ENCODE results near the gene SCAANT1.

The SCAANT1 gene

GRCh38 chr3:63892773-63893352 lies 19.3 kb downstream of the SCAANT1 start:
- TF ChIP-seq ZFP3 (CRISPR knock-in tag; IDR thresholded peaks at IDR 0.05): no peak
- no peak for TF ChIP-seq TCF4 (CRISPR knock-in tag; IDR thresholded peaks at IDR 0.05; ENCODE audit: borderline replicate concordance)
- no peak for TF ChIP-seq PATZ1 (CRISPR knock-in tag; IDR thresholded peaks at IDR 0.05; ENCODE audit: borderline replicate concordance)
- TF ChIP-seq RARB (CRISPR knock-in tag; IDR thresholded peaks at IDR 0.05): no peak
- no peak for TF ChIP-seq PPARA (CRISPR knock-in tag; IDR thresholded peaks at IDR 0.05; ENCODE audit: borderline replicate concordance)
- TF ChIP-seq CSDC2 (CRISPR knock-in tag; IDR thresholded peaks at IDR 0.05): no peak
- TF ChIP-seq, protein P1, sequence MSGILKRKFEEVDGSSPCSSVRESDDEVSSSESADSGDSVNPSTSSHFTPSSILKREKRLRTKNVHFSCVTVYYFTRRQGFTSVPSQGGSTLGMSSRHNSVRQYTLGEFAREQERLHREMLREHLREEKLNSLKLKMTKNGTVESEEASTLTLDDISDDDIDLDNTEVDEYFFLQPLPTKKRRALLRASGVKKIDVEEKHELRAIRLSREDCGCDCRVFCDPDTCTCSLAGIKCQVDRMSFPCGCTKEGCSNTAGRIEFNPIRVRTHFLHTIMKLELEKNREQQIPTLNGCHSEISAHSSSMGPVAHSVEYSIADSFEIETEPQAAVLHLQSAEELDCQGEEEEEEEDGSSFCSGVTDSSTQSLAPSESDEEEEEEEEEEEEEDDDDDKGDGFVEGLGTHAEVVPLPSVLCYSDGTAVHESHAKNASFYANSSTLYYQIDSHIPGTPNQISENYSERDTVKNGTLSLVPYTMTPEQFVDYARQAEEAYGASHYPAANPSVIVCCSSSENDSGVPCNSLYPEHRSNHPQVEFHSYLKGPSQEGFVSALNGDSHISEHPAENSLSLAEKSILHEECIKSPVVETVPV (CRISPR knock-in tag; IDR thresholded peaks at IDR 0.05): no peak
- TF ChIP-seq ESRRG (CRISPR knock-in tag; IDR thresholded peaks at IDR 0.05): no peak
- TF ChIP-seq TOX (CRISPR knock-in tag; IDR thresholded peaks at IDR 0.05; ENCODE audit: borderline replicate concordance): no peak
- TF ChIP-seq SNAI2 (CRISPR knock-in tag; IDR thresholded peaks at IDR 0.05): no peak
- ATAC-seq: no peak

DNA sequence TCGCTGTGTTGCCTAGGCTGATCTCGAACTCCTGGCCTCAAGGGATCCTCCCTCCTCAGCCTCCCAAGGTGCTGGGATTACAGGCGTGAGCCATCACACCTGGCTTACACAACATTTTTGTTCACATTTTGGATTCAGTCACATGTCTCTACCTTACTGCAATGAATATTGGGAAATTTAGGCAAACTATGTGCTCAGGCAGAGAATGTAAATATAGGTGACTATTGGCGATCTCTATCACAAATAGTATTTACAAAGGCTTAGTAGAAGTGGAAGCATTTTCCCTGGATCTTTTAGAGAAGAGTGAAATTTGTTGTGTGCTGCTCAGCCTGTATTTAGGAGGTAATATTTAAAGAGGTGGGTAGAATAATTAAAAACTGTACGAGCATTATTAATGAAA lies 20.7 kb downstream of the SCAANT1 start:
- no peak for TF ChIP-seq TCF4 (CRISPR knock-in tag; IDR thresholded peaks at IDR 0.05; ENCODE audit: borderline replicate concordance)
- no peak for TF ChIP-seq RARB (CRISPR knock-in tag; IDR thresholded peaks at IDR 0.05)
- no peak for ATAC-seq

GRCh38 chr3:63886858-63887257 lies 25.3 kb downstream of the SCAANT1 start:
- TF ChIP-seq PPARA (CRISPR knock-in tag; IDR thresholded peaks at IDR 0.05; ENCODE audit: borderline replicate concordance): no peak
- no peak for TF ChIP-seq BACH2 (CRISPR knock-in tag; IDR thresholded peaks at IDR 0.05; ENCODE audit: borderline replicate concordance)
- TF ChIP-seq TCF4 (CRISPR knock-in tag; IDR thresholded peaks at IDR 0.05; ENCODE audit: borderline replicate concordance): no peak
- no peak for TF ChIP-seq ZNF70 (CRISPR knock-in tag; IDR thresholded peaks at IDR 0.05)
- no peak for TF ChIP-seq RARB (CRISPR knock-in tag; IDR thresholded peaks at IDR 0.05)
- TF ChIP-seq ZC3H10 (CRISPR knock-in tag; IDR thresholded peaks at IDR 0.05): no peak
- no peak for TF ChIP-seq ESRRG (CRISPR knock-in tag; IDR thresholded peaks at IDR 0.05)
- no peak for TF ChIP-seq SNAI2 (CRISPR knock-in tag; IDR thresholded peaks at IDR 0.05)
- no peak for TF ChIP-seq CSDC2 (CRISPR knock-in tag; IDR thresholded peaks at IDR 0.05)
- TF ChIP-seq ISL1 (CRISPR knock-in tag; IDR thresholded peaks at IDR 0.05): no peak
- TF ChIP-seq ARNTL (CRISPR knock-in tag; IDR thresholded peaks at IDR 0.05; ENCODE audit: borderline replicate concordance, low read depth): no peak
- TF ChIP-seq OSR1 (CRISPR knock-in tag; IDR thresholded peaks at IDR 0.05): no peak
- no peak for TF ChIP-seq PATZ1 (CRISPR knock-in tag; IDR thresholded peaks at IDR 0.05; ENCODE audit: borderline replicate concordance)
- TF ChIP-seq CREB5 (CRISPR knock-in tag; IDR thresholded peaks at IDR 0.05; ENCODE audit: low read depth): no peak
- TF ChIP-seq GLIS3 (CRISPR knock-in tag; IDR thresholded peaks at IDR 0.05): no peak
- TF ChIP-seq, protein P2, sequence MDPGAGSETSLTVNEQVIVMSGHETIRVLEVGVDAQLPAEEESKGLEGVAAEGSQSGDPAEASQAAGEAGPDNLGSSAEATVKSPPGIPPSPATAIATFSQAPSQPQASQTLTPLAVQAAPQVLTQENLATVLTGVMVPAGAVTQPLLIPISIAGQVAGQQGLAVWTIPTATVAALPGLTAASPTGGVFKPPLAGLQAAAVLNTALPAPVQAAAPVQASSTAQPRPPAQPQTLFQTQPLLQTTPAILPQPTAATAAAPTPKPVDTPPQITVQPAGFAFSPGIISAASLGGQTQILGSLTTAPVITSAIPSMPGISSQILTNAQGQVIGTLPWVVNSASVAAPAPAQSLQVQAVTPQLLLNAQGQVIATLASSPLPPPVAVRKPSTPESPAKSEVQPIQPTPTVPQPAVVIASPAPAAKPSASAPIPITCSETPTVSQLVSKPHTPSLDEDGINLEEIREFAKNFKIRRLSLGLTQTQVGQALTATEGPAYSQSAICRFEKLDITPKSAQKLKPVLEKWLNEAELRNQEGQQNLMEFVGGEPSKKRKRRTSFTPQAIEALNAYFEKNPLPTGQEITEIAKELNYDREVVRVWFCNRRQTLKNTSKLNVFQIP (CRISPR knock-in tag; IDR thresholded peaks at IDR 0.05; ENCODE audit: borderline replicate concordance, low read depth): no peak
- ATAC-seq: no peak

DNA sequence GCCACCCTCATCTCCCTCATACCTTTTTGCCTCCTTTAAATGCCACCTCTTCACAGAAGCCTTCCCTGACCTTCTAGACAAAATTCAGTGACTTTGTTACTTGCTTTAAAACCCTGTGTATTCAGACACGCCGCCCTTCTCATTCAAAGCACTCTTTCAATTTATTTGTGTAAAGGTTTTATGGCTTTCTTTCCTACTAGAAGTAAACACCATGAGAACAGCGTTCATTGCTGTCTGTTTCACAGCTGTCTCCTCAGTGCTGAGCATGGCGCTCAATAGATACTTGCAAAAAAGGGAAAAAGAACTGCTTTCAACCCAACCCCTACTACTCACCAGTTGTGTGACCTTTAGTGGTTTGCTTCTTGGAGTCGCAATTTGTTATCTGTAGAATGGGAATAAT lies 31.5 kb downstream of the SCAANT1 start:
- ATAC-seq: no peak
- TF ChIP-seq SNAI2 (CRISPR knock-in tag; IDR thresholded peaks at IDR 0.05) (no peak), ZFP30 (CRISPR knock-in tag; IDR thresholded peaks at IDR 0.05) (no peak)
- TF ChIP-seq, protein P2 (CRISPR knock-in tag; IDR thresholded peaks at IDR 0.05; ENCODE audit: borderline replicate concordance, low read depth): no peak
